COLO668 (cell line): Measurements from ENCODE around the gene CAMTA1.
A peak's percentile ranks its signal among the peaks of the same experiment; 100 is the strongest.
"Not testable (repeated sequence)": the region's sequence is repeated elsewhere in the genome, so short reads cannot be mapped to it uniquely, and the experiment has no call there.

Experiments
- DNase-seq: peaks from one replicate; lab custom pipeline; 2025; ENCODE audit not compliant: unreplicated experiment; lab: John Stamatoyannopoulos, UW

CAMTA1 gene

DNA sequence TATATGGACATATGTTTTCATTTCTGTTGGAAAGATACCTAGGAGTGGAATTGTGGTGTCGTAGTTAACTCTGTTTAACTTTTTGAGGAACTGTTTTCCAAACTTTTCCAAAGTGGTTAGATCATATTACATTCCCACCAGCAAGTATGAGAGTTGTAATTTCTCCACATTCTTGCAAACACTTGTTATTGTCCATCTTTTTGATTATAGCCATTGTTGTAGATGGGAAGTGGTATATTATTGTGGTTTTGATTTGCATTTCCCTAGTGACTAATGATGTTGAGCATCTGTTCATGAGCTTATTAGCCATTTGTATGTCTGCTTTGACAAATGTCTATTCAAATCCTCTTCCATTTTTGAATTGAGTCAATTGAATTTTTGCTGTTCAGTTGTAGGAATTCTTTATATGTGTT, 19.8 kb downstream of the CAMTA1 start:
- no peak for DNase-seq

DNA sequence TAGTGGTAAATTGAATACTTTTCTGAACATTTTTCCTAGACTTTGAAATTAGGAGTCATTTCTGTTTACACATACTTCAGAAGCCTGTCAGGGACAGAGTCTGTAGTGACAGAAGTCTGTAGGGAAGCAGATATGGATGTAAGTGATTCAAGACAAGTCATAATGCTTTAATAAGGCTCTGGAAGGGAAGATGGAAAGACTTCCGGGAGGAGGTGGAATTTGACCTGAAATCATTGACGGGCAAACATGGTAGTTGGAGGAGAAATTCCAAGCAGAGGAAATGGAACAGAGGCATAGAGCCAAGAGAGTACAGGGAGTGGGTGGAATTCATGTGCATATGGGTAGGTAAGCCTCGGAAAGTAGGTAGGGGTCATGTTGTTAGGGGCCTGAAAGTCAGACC, 22.5 kb downstream of the CAMTA1 start:
- no peak for DNase-seq

DNA sequence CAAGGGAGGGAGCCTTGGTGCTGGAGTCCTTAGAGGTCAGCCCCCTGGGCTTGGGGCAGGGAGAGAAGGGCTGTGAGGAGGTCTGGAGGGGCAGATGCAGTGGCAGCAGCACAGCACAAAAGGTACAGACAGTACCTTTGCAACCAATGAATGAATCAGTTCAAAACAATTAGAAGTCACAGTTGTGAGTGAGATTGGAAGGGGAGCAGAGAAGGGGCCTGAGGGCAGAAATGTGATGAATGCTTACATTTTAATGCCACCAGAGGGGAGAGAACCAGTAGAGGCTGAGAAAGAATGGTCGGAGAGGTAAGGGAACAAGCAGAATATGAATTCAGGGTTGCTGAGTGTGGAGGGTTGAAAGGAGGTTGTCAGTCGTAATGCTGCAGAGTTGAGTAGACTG, 24.2 kb downstream of the CAMTA1 start:
- no peak for DNase-seq

DNA sequence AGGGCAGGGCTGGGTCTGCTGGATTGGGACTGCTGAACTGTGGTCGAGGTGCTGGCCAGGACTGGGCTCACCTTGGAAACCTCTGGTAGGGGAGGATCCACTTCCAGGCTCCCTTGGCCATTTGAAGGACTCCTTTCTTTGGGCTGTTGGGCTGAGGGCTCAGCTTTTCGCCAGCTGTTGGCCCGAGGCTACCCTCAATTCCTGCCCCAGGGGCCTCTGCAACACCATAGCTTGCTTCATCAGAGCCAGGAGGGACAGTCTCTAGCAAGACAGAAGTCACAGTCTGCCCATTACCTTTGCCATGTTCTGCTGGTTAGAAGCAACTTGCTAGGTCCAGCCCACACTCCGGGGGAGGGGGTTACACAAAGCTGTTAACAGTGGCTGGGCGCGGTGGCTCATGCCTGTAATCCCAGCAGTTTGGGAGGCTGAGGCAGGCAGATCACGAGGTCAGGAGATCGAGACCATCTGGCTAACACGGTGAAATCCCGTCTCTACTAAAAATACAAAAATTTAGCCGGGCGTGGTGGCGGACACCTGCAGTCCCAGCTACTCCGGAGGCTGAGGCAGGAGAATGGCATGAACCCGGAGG, 25.0 kb downstream of the CAMTA1 start:
- DNase-seq: not testable (repeated sequence)

DNA sequence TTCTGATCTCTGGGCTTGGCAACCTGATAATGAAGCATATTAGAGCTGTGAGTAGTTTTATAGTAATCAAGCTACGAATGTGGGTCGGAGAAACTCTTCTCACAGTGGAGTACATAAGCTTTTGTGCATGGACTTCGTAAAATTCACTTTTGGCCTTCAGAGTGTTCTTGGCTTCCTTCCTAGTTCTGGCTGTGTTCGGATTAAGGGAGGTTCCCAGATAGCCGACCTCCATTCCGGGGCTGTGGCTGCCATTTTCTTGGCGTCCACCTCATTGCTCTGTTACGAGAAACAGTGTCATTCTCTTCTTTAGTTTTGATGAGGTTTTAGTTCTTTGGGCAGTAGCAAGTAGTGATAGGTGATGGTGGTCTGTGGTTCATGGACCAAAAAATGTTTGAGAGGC, 26.3 kb downstream of the CAMTA1 start:
- no peak for DNase-seq

DNA sequence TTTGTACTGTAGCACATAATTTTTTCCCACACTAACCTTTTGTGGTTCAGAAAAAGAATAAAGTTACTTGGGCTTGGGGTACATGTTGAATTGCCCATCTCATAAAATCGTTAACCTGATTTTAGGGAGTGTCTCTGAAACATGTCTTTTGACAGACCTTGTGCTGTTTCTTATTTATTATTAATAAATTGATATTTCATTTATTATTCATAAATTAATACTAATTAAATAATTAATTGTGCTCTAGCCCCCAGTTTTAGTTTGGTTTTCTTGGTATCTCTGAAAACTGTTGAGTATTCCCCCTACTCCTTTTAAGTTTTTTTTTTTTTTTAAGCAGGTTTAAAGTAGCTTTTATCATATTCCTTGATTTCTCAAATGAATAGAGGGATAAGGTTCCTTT, 27.9 kb downstream of the CAMTA1 start:
- DNase-seq: no peak

DNA sequence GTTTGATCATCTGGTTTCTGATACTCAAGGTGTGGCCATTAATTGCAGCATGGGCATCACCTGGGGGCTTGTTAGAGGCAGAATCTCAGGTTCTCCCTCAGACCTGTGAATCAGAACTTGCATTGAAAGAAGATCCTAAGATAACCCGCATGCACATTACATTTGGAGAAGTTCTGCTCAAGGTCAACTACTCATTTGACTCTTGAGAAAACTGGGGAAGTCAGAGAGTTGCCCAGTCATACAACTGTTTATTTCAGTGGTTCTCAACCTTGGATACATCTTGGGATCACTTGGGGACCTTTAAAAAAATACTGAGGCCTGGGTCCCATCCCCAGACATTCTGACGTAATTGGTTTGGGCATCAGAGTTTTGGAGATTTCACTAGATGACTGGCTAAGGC, 30.5 kb downstream of the CAMTA1 start:
- DNase-seq: no peak

DNA sequence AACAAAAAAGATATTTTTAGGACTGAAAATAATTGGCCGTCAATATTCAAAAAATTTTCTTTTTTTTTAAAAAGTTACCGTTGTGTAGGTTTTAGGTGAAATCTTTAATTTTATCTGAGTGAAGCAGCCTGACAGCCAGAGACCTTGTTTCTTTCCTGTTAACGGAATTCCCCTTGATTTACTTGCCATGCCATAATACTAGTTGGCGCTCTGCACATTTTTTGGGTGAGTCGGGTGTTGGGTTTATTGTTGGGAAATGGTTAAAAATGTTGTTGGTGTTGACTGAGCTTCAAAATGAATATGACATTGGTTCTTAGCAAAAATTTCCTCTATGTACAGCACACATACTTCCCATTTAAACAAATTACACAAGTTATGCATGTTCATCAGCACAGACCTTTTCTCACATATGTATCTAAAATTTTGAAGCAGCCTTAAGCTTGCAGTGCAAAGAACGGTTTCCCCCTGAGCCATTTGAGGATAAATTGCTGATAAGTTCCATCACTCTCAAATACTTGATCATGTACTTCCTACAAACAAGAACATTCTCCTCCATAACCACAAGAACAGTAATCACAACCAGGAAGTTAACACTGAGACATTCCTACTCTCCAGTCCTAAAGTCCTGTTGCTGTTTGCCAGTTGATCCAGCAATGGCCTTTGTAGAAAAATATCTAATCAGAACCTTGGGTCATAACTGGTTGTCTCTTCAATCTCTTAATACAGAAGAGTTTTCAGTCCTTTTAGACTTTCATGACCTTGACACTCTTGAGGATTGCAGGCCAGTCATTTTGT, 34.2 kb downstream of the CAMTA1 start:
- DNase-seq: no peak

DNA sequence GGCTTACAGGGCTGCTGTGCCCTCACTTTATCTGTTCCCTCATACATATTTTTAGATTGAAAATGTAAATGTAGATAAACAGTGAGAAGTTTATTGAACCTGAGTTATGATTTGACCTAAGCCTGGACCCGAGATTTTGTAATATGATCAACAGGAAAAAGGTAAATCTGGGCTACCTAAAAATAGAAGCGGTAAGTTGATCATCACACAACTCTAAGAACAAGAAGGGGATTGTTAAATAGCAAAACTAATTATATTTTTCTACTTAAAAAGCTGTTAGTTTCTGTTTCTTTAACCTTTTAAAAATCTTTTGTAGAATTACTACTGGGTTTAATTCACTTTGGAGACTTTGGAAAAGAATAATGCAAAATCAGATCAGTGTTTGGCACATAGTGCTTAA, 35.6 kb downstream of the CAMTA1 start:
- DNase-seq: no peak

DNA sequence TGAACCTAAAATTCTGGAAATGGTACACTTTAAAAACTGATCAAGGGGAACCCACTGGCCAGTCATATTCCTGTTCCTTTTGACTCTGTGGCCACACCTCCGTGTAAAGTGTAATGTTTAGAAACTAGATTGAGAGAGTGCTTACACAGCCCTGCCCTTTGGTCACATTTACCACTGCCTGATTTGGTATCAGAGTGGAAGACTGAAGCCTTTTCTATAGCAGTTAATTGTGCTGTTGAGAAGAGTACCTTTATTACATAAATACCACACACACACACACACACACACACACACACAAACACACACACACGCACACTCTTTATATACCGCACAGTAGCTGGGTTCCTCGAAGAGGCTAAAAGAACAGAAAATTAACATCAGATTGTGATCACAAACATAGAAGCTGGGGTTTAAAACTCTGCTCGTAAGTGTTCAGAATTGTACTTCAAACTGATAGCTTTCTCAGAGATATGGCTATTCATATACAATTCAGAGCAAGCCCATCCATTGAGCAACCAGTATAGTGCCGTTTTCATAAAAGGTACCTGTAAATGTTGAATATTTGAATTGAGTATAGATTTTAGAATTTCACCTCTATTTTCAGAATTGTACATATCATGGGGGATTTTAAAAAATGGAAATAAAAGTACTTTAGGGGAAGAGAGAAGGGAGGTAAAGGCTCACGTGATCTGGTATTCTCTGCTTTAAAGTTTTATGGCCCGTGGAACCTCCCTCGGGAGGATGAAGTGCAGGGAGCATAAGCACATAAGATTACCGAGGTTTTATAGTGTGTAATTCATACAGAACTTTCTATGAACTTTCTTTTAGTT, 37.5 kb downstream of the CAMTA1 start:
- DNase-seq: no peak

DNA sequence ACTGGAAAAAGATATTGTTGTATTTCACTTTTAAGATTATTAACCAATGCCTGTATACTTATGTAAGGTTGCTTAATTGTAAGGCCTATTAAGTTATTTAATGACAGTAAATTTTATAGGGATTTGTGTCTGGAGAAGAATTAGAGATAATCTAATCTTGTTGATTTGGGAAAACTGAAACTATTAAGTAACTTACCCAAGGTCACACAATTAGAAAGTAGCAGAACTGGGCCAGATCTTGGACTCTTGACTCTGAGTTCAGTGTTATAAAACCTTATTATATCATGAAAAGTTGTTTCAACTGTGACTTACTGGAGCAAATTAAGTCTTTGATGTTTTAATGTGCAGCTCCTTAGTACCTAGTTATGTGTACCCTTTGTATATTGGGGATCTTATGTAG, 38.5 kb downstream of the CAMTA1 start:
- DNase-seq: no peak

DNA sequence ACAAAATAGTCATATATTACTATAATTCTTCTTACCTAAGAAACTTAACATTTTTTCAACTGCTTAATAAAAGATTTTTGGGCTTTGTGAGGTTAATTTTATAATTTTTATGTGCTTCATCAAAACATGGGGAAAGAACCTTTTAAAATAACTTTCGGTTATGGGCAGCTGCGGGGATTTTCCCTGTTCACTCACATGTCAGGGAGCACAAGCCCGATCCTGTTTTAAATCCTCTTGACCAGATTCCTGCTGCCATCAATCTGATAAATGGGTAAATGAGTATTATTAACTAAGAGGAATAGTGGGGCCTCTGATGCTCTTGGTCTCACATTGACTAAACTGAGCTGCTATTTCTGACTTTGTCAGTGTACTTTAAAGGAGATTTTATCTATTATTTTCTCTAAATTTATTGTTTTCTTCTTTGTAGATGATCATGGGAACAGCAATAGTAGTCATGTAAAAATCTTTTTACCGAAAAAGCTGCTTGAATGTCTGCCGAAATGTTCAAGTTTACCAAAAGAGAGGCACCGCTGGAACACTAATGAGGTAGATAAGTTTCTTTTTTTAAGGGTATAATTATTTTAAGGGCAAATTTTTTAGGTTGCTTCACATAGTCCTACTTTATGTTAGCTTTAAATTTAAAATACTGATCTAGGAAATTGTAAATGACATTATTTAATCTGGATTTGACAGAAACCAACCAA, 39.6 kb downstream of the CAMTA1 start:
- DNase-seq: no peak

DNA sequence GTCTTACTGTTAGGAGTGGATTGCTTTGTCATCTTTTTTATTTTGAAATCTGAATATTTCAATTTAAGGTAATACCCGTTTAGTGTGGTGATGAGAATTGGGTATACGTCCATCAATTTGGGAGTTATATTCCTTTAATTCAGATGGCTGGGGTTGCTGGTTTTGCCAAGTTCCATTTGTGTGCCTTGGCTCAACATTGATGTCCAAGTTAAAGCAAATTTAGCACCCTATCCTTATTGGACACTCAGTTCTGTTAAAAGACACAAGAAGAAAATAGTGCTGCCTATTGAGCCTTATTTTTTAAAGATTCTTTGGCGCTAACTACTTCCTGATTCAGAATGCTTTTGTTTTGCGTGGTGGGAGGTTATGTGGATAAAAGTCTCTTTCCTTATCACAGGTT, 40.6 kb downstream of the CAMTA1 start:
- DNase-seq: no peak

DNA sequence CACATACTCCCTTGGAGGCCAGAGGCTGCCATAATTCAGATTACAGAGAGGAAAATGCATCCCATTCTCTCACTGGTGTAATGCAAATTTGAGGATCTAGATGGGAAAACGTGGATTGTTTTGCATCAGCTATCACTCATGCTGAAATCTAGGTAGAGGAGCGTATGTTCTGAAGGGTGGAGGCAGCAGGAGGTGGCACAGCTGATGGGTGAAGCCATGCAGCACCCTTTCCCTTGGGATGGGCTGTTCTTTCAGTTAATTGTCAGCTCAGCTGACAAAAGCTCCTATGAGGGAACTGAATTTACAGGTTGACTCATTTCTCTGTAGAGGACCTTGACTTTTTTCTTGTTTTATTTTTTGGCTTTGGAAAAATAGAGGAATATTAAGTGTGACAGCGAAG, 41.8 kb downstream of the CAMTA1 start:
- DNase-seq: no peak

DNA sequence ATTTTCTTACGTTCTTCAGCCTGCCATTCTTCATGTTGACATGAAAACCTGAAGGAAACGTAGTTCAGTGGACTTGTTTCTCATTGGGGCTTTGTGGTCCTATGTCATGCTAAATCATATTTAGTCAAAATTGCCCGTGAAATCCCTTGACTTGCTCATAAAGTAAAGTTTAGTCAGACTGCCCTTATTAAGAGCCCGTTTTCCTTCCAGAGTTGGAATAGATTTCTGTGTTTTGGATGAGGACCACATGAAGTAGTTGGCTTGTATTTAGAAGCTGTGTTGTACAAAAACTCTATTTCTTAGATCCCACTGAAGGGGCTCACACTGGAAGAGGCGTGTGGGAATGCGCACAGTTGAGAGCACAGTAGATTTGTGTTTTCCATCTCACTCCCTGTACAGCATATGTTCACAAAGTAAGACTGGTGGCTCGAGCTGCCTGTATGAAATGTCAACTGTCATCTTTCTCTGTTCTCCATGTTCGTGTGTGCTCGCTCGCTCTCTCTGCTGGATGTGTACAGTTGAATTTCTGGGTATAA, 42.4 kb downstream of the CAMTA1 start:
- no peak for DNase-seq

DNA sequence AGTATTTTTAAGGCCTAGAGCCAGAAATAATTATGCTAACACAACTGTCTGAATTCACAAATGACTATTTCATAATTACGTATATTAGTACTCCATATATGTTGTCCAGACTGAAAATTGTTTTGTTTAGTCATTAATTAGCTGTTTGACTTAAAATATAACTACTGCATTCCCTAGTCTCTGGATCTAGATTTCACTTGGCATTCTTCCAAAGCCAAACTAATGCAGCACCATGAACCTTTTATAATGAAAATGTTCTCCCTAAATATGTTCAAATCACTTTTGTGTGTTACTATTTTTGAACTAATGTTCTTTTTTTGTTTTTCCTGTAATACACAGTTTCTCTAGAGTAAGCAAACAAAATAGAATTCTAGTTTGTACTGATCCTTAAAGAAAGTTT, 46.1 kb downstream of the CAMTA1 start:
- DNase-seq: no peak

DNA sequence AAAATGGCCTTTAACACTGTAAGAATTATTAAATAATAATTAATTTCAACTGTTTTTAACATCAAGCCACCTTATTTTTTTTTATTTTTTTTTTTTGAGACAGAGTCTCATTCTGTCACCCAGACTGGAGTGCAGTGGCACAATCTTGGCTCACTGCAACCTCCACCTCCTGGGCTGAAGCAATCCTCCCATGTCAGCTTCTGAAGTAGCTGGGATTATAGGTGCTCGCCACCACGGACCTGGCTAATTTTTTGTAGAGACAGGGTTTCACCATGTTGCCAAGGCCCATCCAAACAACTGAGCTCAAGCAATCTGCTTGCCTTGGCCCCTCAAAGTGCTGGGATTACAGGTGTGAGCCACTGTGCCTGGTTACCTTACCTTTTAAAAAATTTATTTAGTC, 46.8 kb downstream of the CAMTA1 start:
- DNase-seq: not testable (repeated sequence)

DNA sequence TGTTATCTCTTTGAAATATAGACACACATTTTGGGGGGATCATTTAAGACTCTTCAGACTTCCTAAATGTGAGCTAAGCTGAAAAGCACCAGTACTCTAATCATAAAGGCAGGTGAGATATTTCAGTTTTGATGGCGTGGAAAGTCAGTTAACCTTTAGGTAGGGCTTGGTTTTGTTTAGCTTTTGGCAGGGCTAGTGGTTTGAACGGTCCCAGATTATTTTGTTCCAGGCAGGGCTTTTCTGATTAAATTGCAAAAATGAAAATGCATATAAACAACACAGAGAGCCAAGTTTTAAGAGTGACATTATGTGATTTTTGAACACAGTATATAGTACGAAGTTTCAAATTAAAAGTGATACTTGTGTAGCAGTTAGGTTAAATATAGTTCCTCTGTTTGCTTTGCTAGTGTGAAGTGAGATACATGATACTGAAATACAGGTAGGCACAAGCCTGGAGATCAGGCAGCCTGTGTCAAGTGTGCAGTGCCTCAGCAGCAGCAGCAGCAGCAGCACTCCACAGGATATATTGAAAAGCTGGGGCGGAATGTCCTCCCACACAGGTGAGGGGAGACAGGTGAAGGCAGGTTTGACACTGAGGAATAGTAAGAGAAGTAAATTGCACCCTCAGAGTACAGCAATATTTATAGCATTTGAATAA, 47.4 kb downstream of the CAMTA1 start:
- peak; percentile 79 for DNase-seq

DNA sequence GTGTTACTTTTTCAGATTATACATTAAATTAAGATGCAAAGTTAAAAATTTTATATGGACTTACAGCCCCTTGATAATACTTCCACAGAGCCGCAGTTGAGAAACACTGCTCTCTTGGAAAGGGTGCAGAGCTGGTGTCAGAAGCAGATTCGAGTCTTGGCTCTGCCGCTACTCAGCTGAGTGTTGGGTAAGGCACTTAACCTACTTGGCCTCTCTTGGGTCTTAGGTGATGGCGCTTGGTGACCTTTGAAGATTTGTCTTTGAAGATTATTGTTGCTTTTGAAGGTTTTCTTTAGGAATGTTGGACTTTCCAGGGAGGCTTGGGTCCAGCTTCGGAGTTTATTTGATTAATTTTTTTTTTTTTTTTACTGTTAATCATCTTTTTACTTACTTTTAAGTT, 48.5 kb downstream of the CAMTA1 start:
- no peak for DNase-seq

DNA sequence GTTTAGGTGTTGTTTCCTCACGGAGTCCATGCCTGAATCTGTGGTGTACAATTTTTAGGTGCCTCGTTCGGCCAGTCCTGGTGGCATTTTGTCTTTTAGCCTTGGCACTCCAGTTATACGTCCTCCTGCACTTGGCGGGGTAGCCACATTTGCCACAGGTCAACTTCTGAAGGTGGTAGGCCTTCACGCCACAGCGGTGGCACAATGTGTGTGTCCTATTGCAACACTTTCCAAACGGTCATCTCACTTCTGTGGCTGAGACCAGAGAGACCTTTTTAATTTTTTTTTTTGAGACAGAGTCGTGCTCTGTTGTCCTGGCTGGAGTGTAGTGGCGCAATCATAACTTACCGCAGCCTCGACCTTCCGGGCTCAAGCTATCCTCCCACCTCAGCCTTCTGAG, 49.1 kb downstream of the CAMTA1 start:
- no peak for DNase-seq

DNA sequence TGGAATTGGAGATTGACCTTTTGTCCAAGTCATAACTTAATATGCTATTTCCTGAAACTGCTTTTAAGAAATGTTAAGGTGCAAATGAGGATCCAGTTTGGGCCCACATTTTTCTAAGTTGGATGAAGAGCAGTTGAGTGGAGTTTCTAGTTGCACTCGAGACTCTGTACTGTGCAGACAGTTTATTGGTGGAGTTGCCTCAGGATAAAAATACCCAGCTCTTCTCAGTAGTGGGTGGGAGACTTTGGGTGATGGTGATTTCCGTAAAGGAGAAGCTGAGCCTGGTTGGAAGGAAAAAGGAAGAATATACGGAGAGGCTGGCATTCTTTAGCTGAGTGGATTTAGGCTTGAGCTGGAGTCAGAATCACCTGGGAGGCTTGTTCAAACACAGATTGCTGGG, 49.9 kb downstream of the CAMTA1 start:
- DNase-seq: no peak
